Esophagus squamous epithelium (tissue), 5 donors: Measurements from ENCODE around the gene GRID2. TPM values are rescaled to one million over a fixed set of nuclear protein-coding genes. Genes with fewer than 3 reads are reported as not detected.

Source experiments
- DNase-seq: peaks from one replicate; lab custom pipeline; 2025; lab: John Stamatoyannopoulos, UW
- H3K27ac ChIP-seq, 4 donors: fragments of 200-600 bp; sonication (generic); one replicate each; pipeline ENCODE4 v1.5.1; 2016 to 2019; ENCODE audit warnings: mild to moderate bottlenecking in 1 of 4
- H3K27me3 ChIP-seq, 4 donors: fragments of 200-600 bp; sonication (generic); 1 replicate in 3 of 4; 2 replicates in 1 of 4; pipeline versions ENCODE4 v1.5.1 to v1.6.0; 2017 to 2021; ENCODE audit warnings: antibody characterized with exemption in 1 of 4
- H3K36me3 ChIP-seq, 3 donors: fragments of 200-600 bp; sonication (generic); one replicate each; pipeline ENCODE4 v1.5.1; 2016 to 2019
- H3K4me1 ChIP-seq, 3 donors: fragments of 200-600 bp; sonication (generic); one replicate each; pipeline ENCODE4 v1.5.1; 2017 to 2019
- H3K4me3 ChIP-seq, 4 donors: fragments of 200-600 bp; sonication (generic); 1 replicate in 3 of 4; 2 replicates in 1 of 4; pipeline ENCODE4 v1.5.1; 2016 to 2019; ENCODE audit warnings: mild to moderate bottlenecking in 2 of 4, moderate library complexity in 1 of 4
- H3K9me3 ChIP-seq, 3 donors: fragments of 200-600 bp; sonication (generic); one replicate each; pipeline ENCODE4 v1.5.1; 2016 to 2019
- POLR2A ChIP-seq, 4 donors: fragments of 450-650 bp; IDR thresholded peaks; one replicate each; pipeline ENCODE4 v1.6.1; 2017; ENCODE audit warnings: antibody characterized with exemption in 4 of 4, mild to moderate bottlenecking in 4 of 4, moderate library complexity in 3 of 4
- WGBS, 2 donors: methylation state at CpG; one replicate each; pipeline ENCODE4 v1.1.5; 2018; 5-methylcytosine and 5-hydroxymethylcytosine counted together
- intact Hi-C: fragments of 100-400 bp; cut with DNase I; formaldehyde crosslinking; loops from one replicate; pipeline ENCODE4 v1.15.0; 2022
- total RNA-seq, 4 donors: library from RNA; depleted of rRNA; stranded (reverse); fragments of >200 nt; gene quantifications; one replicate each; pipeline ENCODE4 v1.1.0, GENCODE V29; 2016
- TF ChIP-seq, protein P1 (sequence below), 6 experiments: fragments of 450-650 bp in 4 of 6; fragments of 200-600 bp in 2 of 6; sonication (generic) in 2 of 6; IDR thresholded peaks; one replicate each; pipeline ENCODE4 v1.5.1; 2016 to 2019; ENCODE audit warnings: antibody characterized with exemption in 6 of 6, mild to moderate bottlenecking in 4 of 6, moderate library complexity in 4 of 6
- donor health status: DM: yes; HTN: yes; CAD: no.

GRID2 gene
- not detected for total RNA-seq

DNA sequence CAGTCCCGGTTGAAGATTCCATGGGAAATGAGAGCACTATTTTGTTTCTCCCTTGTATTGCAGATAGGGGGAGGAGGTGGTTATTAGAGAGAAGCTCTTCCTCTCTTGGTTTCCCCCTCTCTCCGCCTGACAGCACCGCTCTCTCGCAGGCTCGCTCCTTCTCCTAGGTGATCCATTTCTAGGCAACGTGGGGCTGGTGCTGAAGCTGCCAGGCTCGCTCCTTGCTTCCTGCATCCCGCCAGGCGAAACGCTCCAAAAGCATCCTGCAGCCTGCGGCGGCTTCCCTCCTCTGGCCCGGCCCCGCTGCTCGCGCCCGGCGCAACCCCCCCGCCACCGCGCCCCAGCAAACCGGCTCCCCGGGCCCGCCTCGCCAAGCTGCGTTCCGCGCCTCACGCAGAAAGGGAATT, at the start of gene GRID2:
GRID2 (plus strand) TSS at position 346 of the 407 bp plus-strand sequence.
- intact Hi-C loops, result no loop called here
- Histone ChIP-seq H3K27ac (no peak within 1 kb of the TSS), H3K36me3 (no peaks in the 10 kb centered on the region), H3K9me3 (no peaks in the 10 kb centered on the region), H3K4me1 (peaks cover 11 to 29% (median 23%) of the 10 kb centered on the region in 3 donors), H3K4me3 (peak within 1 kb of the TSS in 3 of 4 donors; percentile 40 to 61 (median 46)), H3K27me3 (peaks cover 0 to 87% (median 5%) of the 10 kb centered on the region in 4 donors)
- DNase-seq, result no peak
- WGBS, 2 donors, result 1 to 5% methylated on average over 4 to 27 of the region's 29 CpGs
- no peak for TF ChIP-seq POLR2A (IDR thresholded peaks at IDR 0.05)
- TF ChIP-seq, protein P1, sequence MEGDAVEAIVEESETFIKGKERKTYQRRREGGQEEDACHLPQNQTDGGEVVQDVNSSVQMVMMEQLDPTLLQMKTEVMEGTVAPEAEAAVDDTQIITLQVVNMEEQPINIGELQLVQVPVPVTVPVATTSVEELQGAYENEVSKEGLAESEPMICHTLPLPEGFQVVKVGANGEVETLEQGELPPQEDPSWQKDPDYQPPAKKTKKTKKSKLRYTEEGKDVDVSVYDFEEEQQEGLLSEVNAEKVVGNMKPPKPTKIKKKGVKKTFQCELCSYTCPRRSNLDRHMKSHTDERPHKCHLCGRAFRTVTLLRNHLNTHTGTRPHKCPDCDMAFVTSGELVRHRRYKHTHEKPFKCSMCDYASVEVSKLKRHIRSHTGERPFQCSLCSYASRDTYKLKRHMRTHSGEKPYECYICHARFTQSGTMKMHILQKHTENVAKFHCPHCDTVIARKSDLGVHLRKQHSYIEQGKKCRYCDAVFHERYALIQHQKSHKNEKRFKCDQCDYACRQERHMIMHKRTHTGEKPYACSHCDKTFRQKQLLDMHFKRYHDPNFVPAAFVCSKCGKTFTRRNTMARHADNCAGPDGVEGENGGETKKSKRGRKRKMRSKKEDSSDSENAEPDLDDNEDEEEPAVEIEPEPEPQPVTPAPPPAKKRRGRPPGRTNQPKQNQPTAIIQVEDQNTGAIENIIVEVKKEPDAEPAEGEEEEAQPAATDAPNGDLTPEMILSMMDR (IDR thresholded peaks at IDR 0.05), result no peak

DNA sequence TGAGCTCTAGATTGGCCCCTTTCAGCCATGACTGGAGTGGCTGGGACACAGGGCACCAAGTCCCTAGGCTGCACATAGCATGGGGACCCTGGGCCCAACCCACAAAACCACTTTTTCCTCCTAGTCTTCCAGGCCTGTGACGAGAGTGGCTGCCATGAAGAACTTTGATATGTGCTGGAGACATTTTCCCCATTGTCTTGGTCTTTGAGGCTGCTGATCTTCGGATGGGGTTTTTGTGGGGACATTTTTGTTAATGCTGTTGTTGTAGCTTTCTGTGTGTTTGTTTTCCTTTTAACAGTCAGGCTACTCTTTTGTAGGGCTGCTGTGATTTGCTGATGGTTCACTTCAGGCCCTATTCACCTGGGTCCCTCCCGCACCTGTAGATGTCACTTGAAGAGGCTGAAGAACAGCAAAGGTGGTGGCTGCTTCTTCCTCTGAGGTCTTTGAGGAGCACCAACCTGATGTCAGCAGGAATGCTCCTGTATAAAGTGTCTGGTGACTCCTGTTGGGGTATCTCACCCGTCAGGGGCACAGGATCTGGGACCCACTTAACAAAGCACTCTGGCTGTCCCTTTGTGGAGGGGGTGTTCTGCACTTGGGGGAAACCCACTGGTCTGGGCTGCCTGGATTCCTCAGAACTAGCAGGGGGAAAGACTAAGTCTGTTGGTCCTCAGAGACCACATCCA, 49.6 kb upstream of the GRID2 start:
- 61 to 100% methylated on average over 1 to 2 of the region's 4 CpGs for WGBS, 2 donors
- no peak for TF ChIP-seq POLR2A (IDR thresholded peaks at IDR 0.05)
- TF ChIP-seq, protein P1 (IDR thresholded peaks at IDR 0.05), result no peak
- intact Hi-C loops, result no loop called here
- DNase-seq, result no peak
- no peaks in the 10 kb centered on the region for H3K27me3 ChIP-seq
- H3K4me3 ChIP-seq, result no peak overlapping the region
- no peaks in the 10 kb centered on the region for H3K36me3 ChIP-seq
- no peak overlapping the region for H3K27ac ChIP-seq
- no peaks in the 10 kb centered on the region for H3K4me1 ChIP-seq
- H3K9me3 ChIP-seq, result peaks cover 0 to 9% (median 0%) of the 10 kb centered on the region in 3 donors

DNA sequence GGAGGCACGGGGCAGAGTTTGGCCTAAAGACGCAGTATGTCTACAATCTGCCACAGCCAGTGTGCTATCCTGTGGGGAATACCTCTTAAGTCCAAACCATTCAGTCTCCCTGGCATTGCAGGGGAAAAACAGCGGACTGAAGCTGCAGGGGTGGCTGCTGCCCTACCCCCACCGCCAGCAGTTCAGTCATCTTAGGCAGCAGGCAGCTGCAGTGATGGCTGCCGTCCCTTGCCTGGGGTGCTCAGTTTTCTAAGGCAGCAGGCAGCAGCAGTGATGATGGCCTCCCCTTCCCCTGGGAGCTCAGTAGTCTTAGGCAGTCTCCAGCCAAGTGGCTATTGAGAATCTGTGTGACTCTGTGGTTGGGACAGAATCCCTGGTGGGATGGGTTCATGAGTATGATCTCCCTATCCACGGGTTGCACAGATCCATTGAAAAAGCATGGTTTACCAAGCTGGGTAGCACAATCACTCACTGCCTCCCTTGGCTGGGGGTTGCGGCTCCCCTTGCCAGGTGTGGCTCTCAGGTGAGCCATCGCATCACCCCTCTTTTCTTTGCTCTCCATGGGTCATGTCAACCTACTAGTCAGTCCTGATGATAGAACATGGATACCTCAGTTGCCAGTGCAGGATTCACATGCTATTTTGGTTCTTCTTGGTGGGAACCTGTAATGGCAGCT, 48.9 kb upstream of the GRID2 start:
- no peak overlapping the region for H3K4me3 ChIP-seq
- no peak for TF ChIP-seq POLR2A (IDR thresholded peaks at IDR 0.05)
- TF ChIP-seq, protein P1 (IDR thresholded peaks at IDR 0.05), result no peak
- WGBS, 2 donors, result 90 to 93% methylated on average over 4 to 6 of the region's 8 CpGs
- DNase-seq, result no peak
- intact Hi-C loops, result no loop called here
- H3K27ac ChIP-seq, result no peak overlapping the region
- H3K27me3 ChIP-seq, result no peaks in the 10 kb centered on the region
- H3K9me3 ChIP-seq, result peaks cover 0 to 9% (median 0%) of the 10 kb centered on the region in 3 donors
- H3K36me3 ChIP-seq, result no peaks in the 10 kb centered on the region
- H3K4me1 ChIP-seq, result no peaks in the 10 kb centered on the region

DNA sequence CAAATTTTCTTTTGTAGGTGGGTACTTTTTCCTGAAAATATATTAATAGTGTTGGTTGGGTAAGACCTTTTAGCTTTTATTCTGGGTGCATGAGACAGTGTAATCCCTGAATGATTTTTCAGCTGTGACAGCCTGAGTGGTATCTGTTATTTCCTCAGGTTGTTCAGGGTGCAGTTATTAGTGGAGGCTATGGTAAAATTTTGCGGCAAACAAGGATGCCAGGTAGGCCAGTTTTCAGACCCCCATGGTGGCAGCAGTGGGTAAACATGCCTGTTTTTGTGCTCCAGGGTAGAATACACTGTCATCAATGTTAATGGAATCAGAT, 47.9 kb upstream of the GRID2 start:
- Histone ChIP-seq H3K36me3 (no peaks in the 10 kb centered on the region), H3K27ac (no peak overlapping the region), H3K9me3 (peaks cover 0 to 9% (median 0%) of the 10 kb centered on the region in 3 donors), H3K27me3 (no peaks in the 10 kb centered on the region), H3K4me1 (no peaks in the 10 kb centered on the region), H3K4me3 (no peak overlapping the region)
- no peak for DNase-seq
- 100% methylated on average over 1 of the region's 1 CpG; no CpG with 5 or more reads in 1 of the 2 donors for WGBS, 2 donors
- TF ChIP-seq, protein P1 (IDR thresholded peaks at IDR 0.05), result no peak
- no peak for TF ChIP-seq POLR2A (IDR thresholded peaks at IDR 0.05)
- intact Hi-C loops, result no loop called here
